MM.1S (cell line): ENCODE results near the gene AZIN2.

ENCODE experiments used
- CTCF ChIP-seq: fragments of 300-600 bp; sonication (generic); IDR thresholded peaks from 2 replicates; pipeline ENCODE4 v1.5.1; 2016; ENCODE audit warnings: antibody characterized with exemption, low read length, mixed read lengths
- EZH2phosphoT487 ChIP-seq: fragments of 300-600 bp; sonication (generic); IDR thresholded peaks from 2 replicates; pipeline ENCODE4 v1.6.1; 2018; ENCODE audit warnings: antibody characterized with exemption, low read length

GRCh38 chr1:33161061-33161681, 80.2 kb downstream of the AZIN2 start:
- TF ChIP-seq EZH2phosphoT487 (no peak), CTCF (no peak)
